Stomach (tissue), 9 donors: ENCODE results near the gene MREG. TPM values are rescaled to one million over a fixed set of nuclear protein-coding genes. Genes with fewer than 3 reads are reported as not detected.
A peak's percentile ranks its signal among the peaks of the same experiment; 100 is the strongest.
"Not testable (repeated sequence)": the region's sequence is repeated elsewhere in the genome, so short reads cannot be mapped to it uniquely, and the experiment has no call there.

ENCODE experiments used
- DNase-seq, 2 donors: peaks; one replicate each; pipeline versions ENCODE4 v3.0.0 to v3.0.0-alpha.2; 2013 to 2019
- H3K27ac ChIP-seq, 5 donors: fragments of 200-600 bp in 4 of 5; sonication (generic) in 4 of 5; one replicate each; pipeline ENCODE4 v1.5.1; 2013 to 2019; ENCODE audit warnings: mild to moderate bottlenecking in 1 of 5, moderate library complexity in 1 of 5
- H3K27me3 ChIP-seq, 3 donors: fragments of 200-600 bp; sonication (generic); one replicate each; pipeline ENCODE4 v1.5.1; 2017 to 2019; ENCODE audit warnings: mixed run types in 1 of 3
- H3K36me3 ChIP-seq, 4 donors: fragments of 200-600 bp; sonication (generic); 1 replicate in 3 of 4; 2 replicates in 1 of 4; pipeline ENCODE4 v1.5.1; 2016 to 2019
- H3K4me1 ChIP-seq, 4 donors: fragments of 200-600 bp; sonication (generic); one replicate each; pipeline ENCODE4 v1.5.1; 2016 to 2019
- H3K4me3 ChIP-seq, 4 donors: fragments of 200-600 bp; sonication (generic) in 3 of 4; one replicate each; pipeline ENCODE4 v1.5.1; 2016 to 2019; ENCODE audit warnings: mild to moderate bottlenecking in 1 of 4
- H3K9me3 ChIP-seq, 4 donors: fragments of 200-600 bp; sonication (generic); one replicate each; pipeline ENCODE4 v1.5.1; 2016 to 2019
- CTCF ChIP-seq, 7 experiments: fragments of 450-650 bp in 4 of 7; fragments of 200-600 bp in 3 of 7; sonication (generic) in 3 of 7; IDR thresholded peaks; one replicate each; pipeline ENCODE4 v1.5.1; 2016 to 2019; ENCODE audit warnings: antibody characterized with exemption in 7 of 7, control low read depth in 2 of 7, mild to moderate bottlenecking in 1 of 7
- EP300 ChIP-seq: sonication (generic); formaldehyde crosslinking; IDR thresholded peaks from one replicate; pipeline ENCODE4 v1.6.1; 2017; ENCODE audit warnings: antibody characterized with exemption
- POLR2A ChIP-seq, 4 donors: fragments of 450-650 bp; IDR thresholded peaks; one replicate each; pipeline ENCODE4 v1.6.1; 2016; ENCODE audit warnings: antibody characterized with exemption in 4 of 4, control low read depth in 2 of 4, mild to moderate bottlenecking in 1 of 4, moderate library complexity in 1 of 4
- POLR2AphosphoS5 ChIP-seq, 3 donors: sonication (generic); formaldehyde crosslinking; IDR thresholded peaks; one replicate each; pipeline ENCODE4 v1.6.1; 2016; ENCODE audit warnings: antibody characterized with exemption in 3 of 3
- WGBS, 5 donors: extraction: QIAGEN DNeasy Blood & Tissue Kit in 3 of 5; methylation state at CpG; one replicate each; pipeline versions ENCODE4 v1.1.5 to v1.1.7; 2013 to 2018; 5-methylcytosine and 5-hydroxymethylcytosine counted together
- intact Hi-C: fragments of 100-400 bp; cut with DNase I; formaldehyde crosslinking; loops from one replicate; pipeline ENCODE4 v1.15.1; 2023; ENCODE audit warnings: low total_unique reads
- polyA plus RNA-seq, 3 donors: library from polyadenylated mRNA; stranded (reverse); fragments of 200-250 nt; gene quantifications; one replicate each; pipeline ENCODE4 v1.2.3, GENCODE V29; 2013
- total RNA-seq, 5 donors: library from RNA; depleted of rRNA; stranded (reverse); fragments of >200 nt; gene quantifications; one replicate each; pipeline versions ENCODE4 v1.1.0 to v1.2.3, GENCODE V29; 2014 to 2016
- donor health status: healthy with polysubstance abuse.
- donor health status: Bipolar disorder and iron deficiency.
- donor health status: healthy.

The MREG gene
- total and polyA plus RNA-seq, 8 donors = 2.2 to 21.7 (median 4.6) TPM

DNA sequence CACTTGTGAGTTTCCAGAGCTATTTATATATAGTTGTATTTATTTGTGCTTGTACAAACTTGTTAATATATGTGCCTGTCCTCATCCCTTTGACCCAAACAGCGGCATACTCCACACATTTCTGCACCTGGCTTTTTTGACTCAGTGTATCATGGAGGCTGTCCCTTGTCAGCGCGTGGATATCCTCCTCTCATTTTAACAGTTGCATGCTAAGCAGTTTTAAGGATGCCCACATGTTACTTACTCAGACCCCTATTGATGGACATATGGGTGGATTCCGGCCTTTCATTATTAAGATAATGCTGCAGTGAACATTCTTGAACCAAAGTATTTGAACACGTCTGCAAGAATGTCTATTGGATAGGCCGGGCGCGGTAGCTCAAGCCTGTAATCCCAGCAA is 655 bp upstream of the MREG start:
- WGBS, 5 donors = 84 to 89% (median 87%) methylated on average over 8 of the region's 8 CpGs
- peak overlapping the region in 1 of 4 donors; percentile 73 for H3K4me3 ChIP-seq
- no peak for TF ChIP-seq POLR2A (IDR thresholded peaks at IDR 0.05)
- no peak for TF ChIP-seq CTCF (IDR thresholded peaks at IDR 0.05)
- no peak for TF ChIP-seq EP300
- TF ChIP-seq POLR2AphosphoS5 (IDR thresholded peaks at IDR 0.05) = no peak

DNA sequence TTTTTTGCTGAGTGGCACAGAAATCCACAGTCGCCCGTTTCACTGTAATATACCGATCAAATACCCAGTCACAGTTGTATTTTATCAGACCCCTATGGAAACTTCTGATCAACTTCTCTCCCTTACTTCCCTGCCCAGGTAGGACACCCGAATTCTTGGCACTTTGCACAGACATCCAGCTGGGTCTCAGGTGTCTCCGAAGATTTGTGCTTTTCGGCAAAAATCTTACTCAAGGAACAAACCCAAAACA is 596 bp downstream of the MREG start:
- H3K27ac ChIP-seq = peak overlapping the region; percentile 52 to 86 (median 66)
- no peaks in the 10 kb centered on the region for H3K9me3 ChIP-seq
- no peak for TF ChIP-seq CTCF (IDR thresholded peaks at IDR 0.05)
- no peak for TF ChIP-seq POLR2AphosphoS5 (IDR thresholded peaks at IDR 0.05)
- TF ChIP-seq POLR2A (IDR thresholded peaks at IDR 0.05) = no peak
- no peak for TF ChIP-seq EP300
- peaks cover 0 to 23% (median 11%) of the 10 kb centered on the region in 4 donors for H3K4me1 ChIP-seq
- WGBS, 5 donors = 5 to 15% (median 11%) methylated on average over 6 of the region's 6 CpGs
- intact Hi-C loops = no loop called here
- H3K36me3 ChIP-seq = no peaks in the 10 kb centered on the region
- DNase-seq = no peak
- H3K4me3 ChIP-seq = peak overlapping the region; percentile 54 to 84 (median 75)
- no peaks in the 10 kb centered on the region for H3K27me3 ChIP-seq

More for the DNA sequence above, 655 bp upstream of the MREG start:
- Histone ChIP-seq H3K4me1 (peaks cover 0 to 23% (median 11%) of the 10 kb centered on the region in 4 donors), H3K27me3 (no peaks in the 10 kb centered on the region), H3K9me3 (no peaks in the 10 kb centered on the region), H3K27ac (no peak overlapping the region), H3K36me3 (no peaks in the 10 kb centered on the region)
- intact Hi-C loops = no loop called here
- DNase-seq = no peak

DNA sequence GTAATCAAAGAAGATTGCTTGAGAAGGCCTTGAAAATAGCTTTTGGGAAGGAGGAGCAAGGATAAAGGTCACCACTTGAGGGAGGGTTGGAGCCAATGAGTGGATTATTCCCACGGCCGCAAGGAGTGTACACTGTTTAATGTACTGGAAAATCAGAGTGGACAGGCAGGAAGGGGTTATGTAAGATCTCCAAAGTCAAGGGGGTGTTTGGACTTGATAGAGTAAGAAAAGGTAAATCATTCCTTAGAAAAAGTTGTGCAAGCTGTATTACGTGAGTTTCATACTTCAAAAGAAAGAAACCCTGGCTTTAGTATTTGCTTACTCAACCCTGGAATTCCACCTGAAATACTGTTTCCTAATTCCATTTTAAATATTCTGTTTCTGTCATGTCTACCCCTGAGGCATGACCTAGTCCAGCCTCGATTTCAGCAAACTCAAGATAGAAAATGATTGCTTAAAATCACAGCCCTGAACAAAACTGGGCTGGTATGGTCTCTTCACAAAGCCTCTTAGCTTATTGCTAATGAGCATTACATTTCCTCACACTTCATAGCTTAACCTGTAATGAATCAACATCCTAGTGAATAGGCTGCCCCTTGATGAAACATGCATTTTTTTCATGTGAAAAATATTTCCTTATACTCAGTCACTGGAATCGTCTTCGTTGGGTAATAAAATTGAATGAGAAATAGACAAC is 1.1 kb downstream of the MREG start:
- Histone ChIP-seq H3K36me3 (no peaks in the 10 kb centered on the region), H3K4me3 (peak overlapping the region; percentile 54 to 84 (median 75)), H3K4me1 (peaks cover 0 to 23% (median 11%) of the 10 kb centered on the region in 4 donors), H3K9me3 (no peaks in the 10 kb centered on the region), H3K27me3 (no peaks in the 10 kb centered on the region), H3K27ac (peak overlapping the region in 4 of 5 donors; percentile 52 to 86 (median 66))
- intact Hi-C loops = no loop called here
- TF ChIP-seq POLR2AphosphoS5 (IDR thresholded peaks at IDR 0.05) (no peak), POLR2A (IDR thresholded peaks at IDR 0.05) (no peak), EP300 (no peak), CTCF (IDR thresholded peaks at IDR 0.05) (no peak)
- peak in 1 of 2 donors; percentile 59 for DNase-seq
- WGBS, 5 donors = 11 to 27% (median 20%) methylated on average over 6 of the region's 6 CpGs

- H3K9me3 ChIP-seq, intact Hi-C loops, H3K4me3 ChIP-seq, DNase-seq, H3K27ac ChIP-seq, H3K36me3 ChIP-seq, H3K27me3 ChIP-seq: not testable (repeated sequence)
- 87 to 96% (median 93%) methylated on average over 2 of the region's 2 CpGs for WGBS, 5 donors
- H3K4me1 ChIP-seq = peaks cover 0 to 27% (median 11%) of the 10 kb centered on the region in 4 donors
Measured at GRCh38 chr2:216009215-216009614, 4.1 kb downstream of the MREG start.

DNA sequence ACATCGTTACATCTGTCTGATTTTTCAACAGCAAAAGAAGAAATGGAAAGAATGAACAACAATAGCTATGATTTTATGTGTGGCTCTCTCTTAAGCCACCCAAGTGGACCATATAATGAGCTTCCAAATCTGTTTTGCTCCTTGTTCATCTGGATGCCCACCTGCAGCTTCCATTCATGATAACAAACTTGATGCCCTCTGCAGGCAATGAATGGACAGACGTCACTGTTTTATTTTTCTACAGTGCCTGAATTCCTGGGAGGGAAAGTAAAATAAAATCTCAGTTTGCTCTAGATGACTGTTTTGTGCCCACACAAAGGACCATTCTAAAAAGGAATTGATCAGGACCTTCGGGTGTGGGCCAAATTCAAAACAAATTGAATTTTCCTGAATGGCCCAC is 5.0 kb downstream of the MREG start:
- DNase-seq = no peak
- Histone ChIP-seq H3K27me3 (no peaks in the 10 kb centered on the region), H3K27ac (no peak overlapping the region), H3K9me3 (no peaks in the 10 kb centered on the region), H3K36me3 (no peaks in the 10 kb centered on the region), H3K4me1 (peaks cover 0 to 20% (median 8%) of the 10 kb centered on the region in 4 donors), H3K4me3 (no peak overlapping the region)
- TF ChIP-seq EP300 (no peak), CTCF (IDR thresholded peaks at IDR 0.05) (no peak), POLR2AphosphoS5 (IDR thresholded peaks at IDR 0.05) (no peak), POLR2A (IDR thresholded peaks at IDR 0.05) (no peak)
- WGBS, 5 donors = 84 to 91% (median 86%) methylated on average over 3 of the region's 3 CpGs
- intact Hi-C loops = no loop called here
